Measurements from ENCODE around the gene CHM. TPM values are rescaled to one million over a fixed set of nuclear protein-coding genes. Genes with fewer than 3 reads are reported as not detected.

Gene CHM, protein sequence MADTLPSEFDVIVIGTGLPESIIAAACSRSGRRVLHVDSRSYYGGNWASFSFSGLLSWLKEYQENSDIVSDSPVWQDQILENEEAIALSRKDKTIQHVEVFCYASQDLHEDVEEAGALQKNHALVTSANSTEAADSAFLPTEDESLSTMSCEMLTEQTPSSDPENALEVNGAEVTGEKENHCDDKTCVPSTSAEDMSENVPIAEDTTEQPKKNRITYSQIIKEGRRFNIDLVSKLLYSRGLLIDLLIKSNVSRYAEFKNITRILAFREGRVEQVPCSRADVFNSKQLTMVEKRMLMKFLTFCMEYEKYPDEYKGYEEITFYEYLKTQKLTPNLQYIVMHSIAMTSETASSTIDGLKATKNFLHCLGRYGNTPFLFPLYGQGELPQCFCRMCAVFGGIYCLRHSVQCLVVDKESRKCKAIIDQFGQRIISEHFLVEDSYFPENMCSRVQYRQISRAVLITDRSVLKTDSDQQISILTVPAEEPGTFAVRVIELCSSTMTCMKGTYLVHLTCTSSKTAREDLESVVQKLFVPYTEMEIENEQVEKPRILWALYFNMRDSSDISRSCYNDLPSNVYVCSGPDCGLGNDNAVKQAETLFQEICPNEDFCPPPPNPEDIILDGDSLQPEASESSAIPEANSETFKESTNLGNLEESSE
- 12.0 TPM for total RNA-seq

- peaks cover 10% of the 10 kb centered on the region for H3K4me1 ChIP-seq
- no peak for DNase-seq (ENCODE audit: extremely low spot score in 2 of 2)
- peak; percentile 58 to 91 for TF ChIP-seq POLR2AphosphoS5 (IDR thresholded peaks at IDR 0.05; ENCODE audit: insufficient read depth in 1 of 2, low read depth in 1 of 2)
- TF ChIP-seq, protein P1, sequence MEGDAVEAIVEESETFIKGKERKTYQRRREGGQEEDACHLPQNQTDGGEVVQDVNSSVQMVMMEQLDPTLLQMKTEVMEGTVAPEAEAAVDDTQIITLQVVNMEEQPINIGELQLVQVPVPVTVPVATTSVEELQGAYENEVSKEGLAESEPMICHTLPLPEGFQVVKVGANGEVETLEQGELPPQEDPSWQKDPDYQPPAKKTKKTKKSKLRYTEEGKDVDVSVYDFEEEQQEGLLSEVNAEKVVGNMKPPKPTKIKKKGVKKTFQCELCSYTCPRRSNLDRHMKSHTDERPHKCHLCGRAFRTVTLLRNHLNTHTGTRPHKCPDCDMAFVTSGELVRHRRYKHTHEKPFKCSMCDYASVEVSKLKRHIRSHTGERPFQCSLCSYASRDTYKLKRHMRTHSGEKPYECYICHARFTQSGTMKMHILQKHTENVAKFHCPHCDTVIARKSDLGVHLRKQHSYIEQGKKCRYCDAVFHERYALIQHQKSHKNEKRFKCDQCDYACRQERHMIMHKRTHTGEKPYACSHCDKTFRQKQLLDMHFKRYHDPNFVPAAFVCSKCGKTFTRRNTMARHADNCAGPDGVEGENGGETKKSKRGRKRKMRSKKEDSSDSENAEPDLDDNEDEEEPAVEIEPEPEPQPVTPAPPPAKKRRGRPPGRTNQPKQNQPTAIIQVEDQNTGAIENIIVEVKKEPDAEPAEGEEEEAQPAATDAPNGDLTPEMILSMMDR (IDR thresholded peaks at IDR 0.05), result no peak
- TF ChIP-seq POLR2A (IDR thresholded peaks at IDR 0.05), result peak in 1 of 2 donors; percentile 42
- no peaks in the 10 kb centered on the region for H3K9me3 ChIP-seq
- H3K4me3 ChIP-seq, result peak within 1 kb of the TSS; percentile 49 to 55
- no peaks in the 10 kb centered on the region for H3K27me3 ChIP-seq
- intact Hi-C loops (cut with DNase I), result no loop called here
- peak within 1 kb of the TSS; percentile 74 for H3K27ac ChIP-seq
- H3K36me3 ChIP-seq, result no peaks in the 10 kb centered on the region
Observed at GRCh38 chrX:86047174-86047935, at the start of gene CHM. Gene CHM, minus strand, starts transcription at chrX:86047558. Its CDS starts 26 bp downstream, at chrX:86047532.

DNA sequence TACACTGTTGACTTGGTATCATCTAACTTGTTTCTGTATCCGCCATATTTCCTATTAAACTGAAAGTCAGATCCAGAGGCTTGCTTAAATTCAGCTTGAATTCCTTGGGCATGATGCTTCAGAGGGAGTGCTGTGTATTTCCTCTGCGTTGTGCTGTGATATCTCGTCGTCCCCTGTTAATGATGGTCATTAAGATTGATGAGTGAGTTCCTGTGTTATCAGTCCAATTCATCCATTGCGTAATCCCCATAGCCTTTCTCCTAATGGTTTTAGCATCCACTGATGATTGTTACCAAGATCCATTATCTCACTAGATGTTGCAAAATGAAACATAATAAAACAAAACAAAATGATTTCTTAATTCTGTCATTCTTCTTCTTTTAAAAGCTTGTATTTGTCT is 31.3 kb upstream of the CHM start:
- no peak for TF ChIP-seq POLR2AphosphoS5 (IDR thresholded peaks at IDR 0.05; ENCODE audit: insufficient read depth in 1 of 2, low read depth in 1 of 2)
- TF ChIP-seq, protein P1 (IDR thresholded peaks at IDR 0.05), result no peak
- TF ChIP-seq POLR2A (IDR thresholded peaks at IDR 0.05), result no peak
- no peaks in the 10 kb centered on the region for H3K9me3 ChIP-seq
- no peak overlapping the region for H3K4me3 ChIP-seq
- no peaks in the 10 kb centered on the region for H3K36me3 ChIP-seq
- intact Hi-C loops (cut with DNase I), result no loop called here
- H3K27me3 ChIP-seq, result no peaks in the 10 kb centered on the region
- DNase-seq (ENCODE audit: extremely low spot score in 2 of 2), result no peak
- H3K27ac ChIP-seq, result no peak overlapping the region
- no peaks in the 10 kb centered on the region for H3K4me1 ChIP-seq

DNA sequence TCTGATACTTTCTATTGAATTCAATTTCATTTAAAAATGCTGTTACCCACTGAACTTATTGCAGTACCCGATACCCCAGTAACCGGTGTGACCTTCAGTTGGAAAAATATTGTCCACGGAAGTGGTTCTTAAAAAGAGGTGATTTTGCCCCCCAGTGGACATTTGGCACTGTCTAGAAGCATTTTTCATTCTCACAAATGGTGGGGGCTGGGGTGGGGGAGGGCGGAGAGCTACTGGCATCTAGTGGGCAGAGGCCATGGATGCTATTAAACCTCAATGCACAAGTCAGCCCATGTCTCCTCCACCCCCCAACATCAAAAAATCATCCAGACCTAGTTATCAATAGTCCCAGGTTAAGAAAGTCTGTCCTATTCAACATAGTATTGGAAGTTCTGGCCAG is 19.6 kb upstream of the CHM start:
- Histone ChIP-seq H3K4me1 (no peaks in the 10 kb centered on the region), H3K27ac (no peak overlapping the region), H3K9me3 (no peaks in the 10 kb centered on the region), H3K4me3 (no peak overlapping the region), H3K36me3 (no peaks in the 10 kb centered on the region), H3K27me3 (no peaks in the 10 kb centered on the region)
- TF ChIP-seq, protein P1 (IDR thresholded peaks at IDR 0.05), result no peak
- TF ChIP-seq POLR2A (IDR thresholded peaks at IDR 0.05), result no peak
- intact Hi-C loops (cut with DNase I), result no loop called here
- no peak for DNase-seq (ENCODE audit: extremely low spot score in 2 of 2)

GRCh38 chrX:86061407-86061806 is 14.0 kb upstream of the CHM start:
- H3K36me3 ChIP-seq, result no peaks in the 10 kb centered on the region
- TF ChIP-seq, protein P1 (IDR thresholded peaks at IDR 0.05), result no peak
- no peak for TF ChIP-seq POLR2AphosphoS5 (IDR thresholded peaks at IDR 0.05; ENCODE audit: insufficient read depth in 1 of 2, low read depth in 1 of 2)
- no peak for TF ChIP-seq POLR2A (IDR thresholded peaks at IDR 0.05)
- H3K27me3 ChIP-seq, result no peaks in the 10 kb centered on the region
- no peaks in the 10 kb centered on the region for H3K9me3 ChIP-seq
- no peaks in the 10 kb centered on the region for H3K4me1 ChIP-seq
- no peak for DNase-seq (ENCODE audit: extremely low spot score in 2 of 2)
- H3K27ac ChIP-seq, result no peak overlapping the region
- intact Hi-C loops (cut with DNase I), result no loop called here
- H3K4me3 ChIP-seq, result no peak overlapping the region

Measured in vagina (tissue), 2 donors.